ENCODE data around the gene MALRD1. TPM values are rescaled to one million over a fixed set of nuclear protein-coding genes. Genes with fewer than 3 reads are reported as not detected.

Gene MALRD1
- total RNA-seq, 1 experiment from 2014 or later, result 0.50 TPM

DNA sequence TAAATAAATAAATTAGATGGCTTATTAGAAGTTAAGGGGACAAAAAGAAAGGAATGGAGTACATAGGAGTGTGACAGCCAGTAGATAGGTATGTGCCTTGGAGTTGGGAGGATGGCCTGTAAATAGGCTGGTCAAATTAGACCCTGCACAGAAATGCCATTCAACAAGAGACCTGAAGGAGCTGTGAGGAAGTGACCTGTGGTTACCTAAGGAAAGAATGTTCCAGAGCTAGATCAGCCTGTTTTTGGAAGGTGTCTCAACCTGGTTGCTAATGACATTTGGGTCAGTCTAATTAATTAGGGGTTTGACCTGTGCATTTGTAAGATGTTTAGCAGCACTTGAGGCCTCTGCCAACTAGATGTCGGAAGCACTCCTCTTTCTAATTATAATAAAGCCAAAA, 452.4 kb downstream of the MALRD1 start (continued):
- TF ChIP-seq, protein P1, sequence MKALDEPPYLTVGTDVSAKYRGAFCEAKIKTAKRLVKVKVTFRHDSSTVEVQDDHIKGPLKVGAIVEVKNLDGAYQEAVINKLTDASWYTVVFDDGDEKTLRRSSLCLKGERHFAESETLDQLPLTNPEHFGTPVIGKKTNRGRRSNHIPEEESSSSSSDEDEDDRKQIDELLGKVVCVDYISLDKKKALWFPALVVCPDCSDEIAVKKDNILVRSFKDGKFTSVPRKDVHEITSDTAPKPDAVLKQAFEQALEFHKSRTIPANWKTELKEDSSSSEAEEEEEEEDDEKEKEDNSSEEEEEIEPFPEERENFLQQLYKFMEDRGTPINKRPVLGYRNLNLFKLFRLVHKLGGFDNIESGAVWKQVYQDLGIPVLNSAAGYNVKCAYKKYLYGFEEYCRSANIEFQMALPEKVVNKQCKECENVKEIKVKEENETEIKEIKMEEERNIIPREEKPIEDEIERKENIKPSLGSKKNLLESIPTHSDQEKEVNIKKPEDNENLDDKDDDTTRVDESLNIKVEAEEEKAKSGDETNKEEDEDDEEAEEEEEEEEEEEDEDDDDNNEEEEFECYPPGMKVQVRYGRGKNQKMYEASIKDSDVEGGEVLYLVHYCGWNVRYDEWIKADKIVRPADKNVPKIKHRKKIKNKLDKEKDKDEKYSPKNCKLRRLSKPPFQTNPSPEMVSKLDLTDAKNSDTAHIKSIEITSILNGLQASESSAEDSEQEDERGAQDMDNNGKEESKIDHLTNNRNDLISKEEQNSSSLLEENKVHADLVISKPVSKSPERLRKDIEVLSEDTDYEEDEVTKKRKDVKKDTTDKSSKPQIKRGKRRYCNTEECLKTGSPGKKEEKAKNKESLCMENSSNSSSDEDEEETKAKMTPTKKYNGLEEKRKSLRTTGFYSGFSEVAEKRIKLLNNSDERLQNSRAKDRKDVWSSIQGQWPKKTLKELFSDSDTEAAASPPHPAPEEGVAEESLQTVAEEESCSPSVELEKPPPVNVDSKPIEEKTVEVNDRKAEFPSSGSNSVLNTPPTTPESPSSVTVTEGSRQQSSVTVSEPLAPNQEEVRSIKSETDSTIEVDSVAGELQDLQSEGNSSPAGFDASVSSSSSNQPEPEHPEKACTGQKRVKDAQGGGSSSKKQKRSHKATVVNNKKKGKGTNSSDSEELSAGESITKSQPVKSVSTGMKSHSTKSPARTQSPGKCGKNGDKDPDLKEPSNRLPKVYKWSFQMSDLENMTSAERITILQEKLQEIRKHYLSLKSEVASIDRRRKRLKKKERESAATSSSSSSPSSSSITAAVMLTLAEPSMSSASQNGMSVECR (CRISPR knock-in tag; IDR thresholded peaks at IDR 0.05; ENCODE audit: borderline replicate concordance), result no peak
- no peak for TF ChIP-seq ATF1 (CRISPR knock-in tag; IDR thresholded peaks at IDR 0.05)
- TF ChIP-seq RORB (CRISPR knock-in tag; IDR thresholded peaks at IDR 0.05), result no peak
- TF ChIP-seq JUN (CRISPR knock-in tag; IDR thresholded peaks at IDR 0.05), result no peak
- no peak for TF ChIP-seq ETV6 (CRISPR knock-in tag; IDR thresholded peaks at IDR 0.05)
- TF ChIP-seq, protein P2, sequence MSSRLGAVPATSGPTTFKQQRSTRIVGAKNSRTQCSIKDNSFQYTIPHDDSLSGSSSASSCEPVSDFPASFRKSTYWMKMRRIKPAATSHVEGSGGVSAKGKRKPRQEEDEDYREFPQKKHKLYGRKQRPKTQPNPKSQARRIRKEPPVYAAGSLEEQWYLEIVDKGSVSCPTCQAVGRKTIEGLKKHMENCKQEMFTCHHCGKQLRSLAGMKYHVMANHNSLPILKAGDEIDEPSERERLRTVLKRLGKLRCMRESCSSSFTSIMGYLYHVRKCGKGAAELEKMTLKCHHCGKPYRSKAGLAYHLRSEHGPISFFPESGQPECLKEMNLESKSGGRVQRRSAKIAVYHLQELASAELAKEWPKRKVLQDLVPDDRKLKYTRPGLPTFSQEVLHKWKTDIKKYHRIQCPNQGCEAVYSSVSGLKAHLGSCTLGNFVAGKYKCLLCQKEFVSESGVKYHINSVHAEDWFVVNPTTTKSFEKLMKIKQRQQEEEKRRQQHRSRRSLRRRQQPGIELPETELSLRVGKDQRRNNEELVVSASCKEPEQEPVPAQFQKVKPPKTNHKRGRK (CRISPR knock-in tag; IDR thresholded peaks at IDR 0.05; ENCODE audit: borderline replicate concordance), result no peak
- TF ChIP-seq, protein P3, sequence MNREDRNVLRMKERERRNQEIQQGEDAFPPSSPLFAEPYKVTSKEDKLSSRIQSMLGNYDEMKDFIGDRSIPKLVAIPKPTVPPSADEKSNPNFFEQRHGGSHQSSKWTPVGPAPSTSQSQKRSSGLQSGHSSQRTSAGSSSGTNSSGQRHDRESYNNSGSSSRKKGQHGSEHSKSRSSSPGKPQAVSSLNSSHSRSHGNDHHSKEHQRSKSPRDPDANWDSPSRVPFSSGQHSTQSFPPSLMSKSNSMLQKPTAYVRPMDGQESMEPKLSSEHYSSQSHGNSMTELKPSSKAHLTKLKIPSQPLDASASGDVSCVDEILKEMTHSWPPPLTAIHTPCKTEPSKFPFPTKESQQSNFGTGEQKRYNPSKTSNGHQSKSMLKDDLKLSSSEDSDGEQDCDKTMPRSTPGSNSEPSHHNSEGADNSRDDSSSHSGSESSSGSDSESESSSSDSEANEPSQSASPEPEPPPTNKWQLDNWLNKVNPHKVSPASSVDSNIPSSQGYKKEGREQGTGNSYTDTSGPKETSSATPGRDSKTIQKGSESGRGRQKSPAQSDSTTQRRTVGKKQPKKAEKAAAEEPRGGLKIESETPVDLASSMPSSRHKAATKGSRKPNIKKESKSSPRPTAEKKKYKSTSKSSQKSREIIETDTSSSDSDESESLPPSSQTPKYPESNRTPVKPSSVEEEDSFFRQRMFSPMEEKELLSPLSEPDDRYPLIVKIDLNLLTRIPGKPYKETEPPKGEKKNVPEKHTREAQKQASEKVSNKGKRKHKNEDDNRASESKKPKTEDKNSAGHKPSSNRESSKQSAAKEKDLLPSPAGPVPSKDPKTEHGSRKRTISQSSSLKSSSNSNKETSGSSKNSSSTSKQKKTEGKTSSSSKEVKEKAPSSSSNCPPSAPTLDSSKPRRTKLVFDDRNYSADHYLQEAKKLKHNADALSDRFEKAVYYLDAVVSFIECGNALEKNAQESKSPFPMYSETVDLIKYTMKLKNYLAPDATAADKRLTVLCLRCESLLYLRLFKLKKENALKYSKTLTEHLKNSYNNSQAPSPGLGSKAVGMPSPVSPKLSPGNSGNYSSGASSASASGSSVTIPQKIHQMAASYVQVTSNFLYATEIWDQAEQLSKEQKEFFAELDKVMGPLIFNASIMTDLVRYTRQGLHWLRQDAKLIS (CRISPR knock-in tag; IDR thresholded peaks at IDR 0.05; ENCODE audit: borderline replicate concordance), result no peak
- no peak for TF ChIP-seq CREM (CRISPR knock-in tag; IDR thresholded peaks at IDR 0.05)
- no peak for TF ChIP-seq CBFB (CRISPR knock-in tag; IDR thresholded peaks at IDR 0.05; ENCODE audit: low read depth)
- no peak for TF ChIP-seq TCF7 (CRISPR knock-in tag; IDR thresholded peaks at IDR 0.05; ENCODE audit: low read depth)
- TF ChIP-seq CREB1 (CRISPR knock-in tag; IDR thresholded peaks at IDR 0.05), result no peak
- TF ChIP-seq, protein P4, sequence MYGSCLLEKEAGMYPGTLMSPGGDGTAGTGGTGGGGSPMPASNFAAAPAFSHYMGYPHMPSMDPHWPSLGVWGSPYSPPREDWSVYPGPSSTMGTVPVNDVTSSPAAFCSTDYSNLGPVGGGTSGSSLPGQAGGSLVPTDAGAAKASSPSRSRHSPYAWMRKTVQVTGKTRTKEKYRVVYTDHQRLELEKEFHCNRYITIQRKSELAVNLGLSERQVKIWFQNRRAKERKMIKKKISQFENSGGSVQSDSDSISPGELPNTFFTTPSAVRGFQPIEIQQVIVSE (CRISPR knock-in tag; IDR thresholded peaks at IDR 0.05; ENCODE audit: borderline replicate concordance), result no peak
- TF ChIP-seq, protein P5, sequence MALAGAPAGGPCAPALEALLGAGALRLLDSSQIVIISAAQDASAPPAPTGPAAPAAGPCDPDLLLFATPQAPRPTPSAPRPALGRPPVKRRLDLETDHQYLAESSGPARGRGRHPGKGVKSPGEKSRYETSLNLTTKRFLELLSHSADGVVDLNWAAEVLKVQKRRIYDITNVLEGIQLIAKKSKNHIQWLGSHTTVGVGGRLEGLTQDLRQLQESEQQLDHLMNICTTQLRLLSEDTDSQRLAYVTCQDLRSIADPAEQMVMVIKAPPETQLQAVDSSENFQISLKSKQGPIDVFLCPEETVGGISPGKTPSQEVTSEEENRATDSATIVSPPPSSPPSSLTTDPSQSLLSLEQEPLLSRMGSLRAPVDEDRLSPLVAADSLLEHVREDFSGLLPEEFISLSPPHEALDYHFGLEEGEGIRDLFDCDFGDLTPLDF (CRISPR knock-in tag; IDR thresholded peaks at IDR 0.05), result no peak
- TF ChIP-seq, protein P6, sequence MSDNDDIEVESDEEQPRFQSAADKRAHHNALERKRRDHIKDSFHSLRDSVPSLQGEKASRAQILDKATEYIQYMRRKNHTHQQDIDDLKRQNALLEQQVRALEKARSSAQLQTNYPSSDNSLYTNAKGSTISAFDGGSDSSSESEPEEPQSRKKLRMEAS (CRISPR knock-in tag; IDR thresholded peaks at IDR 0.05), result no peak
- no peak for TF ChIP-seq RELA (CRISPR knock-in tag; IDR thresholded peaks at IDR 0.05; ENCODE audit: borderline replicate concordance)
